Activated T-helper 2 cell treated with anti-CD3 and anti-CD28 coated beads, Interferon-gamma antibody, Interleukin-2, Interleukin-4, amounts not matched to agents 10 μg/mL and 5 μg/mL and 100 μg/mL, durations not matched to agents 14 hours and 24 hours and 36 hours (primary cell): ENCODE results near the gene OCA2. TPM values are rescaled to one million over a fixed set of nuclear protein-coding genes. Genes with fewer than 3 reads are reported as not detected.
"Not testable (repeated sequence)": the region's sequence is repeated elsewhere in the genome, so short reads cannot be mapped to it uniquely, and the experiment has no call there.

Source experiments
- DNase-seq: peaks from one replicate; pipeline ENCODE4 v3.0.0; 2021; ENCODE audit warnings: low spot score
- H3K27ac Mint-ChIP-seq: one replicate; pipeline ENCODE4 v1.8.0; 2021; ENCODE audit warnings: mixed read lengths
- H3K27me3 Mint-ChIP-seq: one replicate; pipeline ENCODE4 v1.8.0; 2021; ENCODE audit warnings: low read depth, mixed read lengths
- H3K36me3 Mint-ChIP-seq: one replicate; pipeline ENCODE4 v1.8.0; 2021; ENCODE audit warnings: low read depth, mixed read lengths
- H3K4me1 Mint-ChIP-seq: one replicate; pipeline ENCODE4 v1.8.0; 2021; ENCODE audit warnings: low read depth, mixed read lengths
- H3K4me3 Mint-ChIP-seq: one replicate; pipeline ENCODE4 v1.8.0; 2021; ENCODE audit warnings: low read depth, mild to moderate bottlenecking, moderate library complexity, mixed read lengths
- H3K9me3 Mint-ChIP-seq: one replicate; pipeline ENCODE4 v1.8.0; 2021; ENCODE audit warnings: mixed read lengths
- intact Hi-C: fragments of 100-400 bp; cut with micrococcal nuclease; formaldehyde crosslinking; loops from one replicate; pipeline ENCODE4 v1.15.1; 2023
- total RNA-seq: library from RNA; stranded (reverse); gene quantifications from 2 replicates; pipeline ENCODE4 v1.2.3, GENCODE V29; 2022

The OCA2 gene
- total RNA-seq, 1 donor from 2014 or later = not detected

DNA sequence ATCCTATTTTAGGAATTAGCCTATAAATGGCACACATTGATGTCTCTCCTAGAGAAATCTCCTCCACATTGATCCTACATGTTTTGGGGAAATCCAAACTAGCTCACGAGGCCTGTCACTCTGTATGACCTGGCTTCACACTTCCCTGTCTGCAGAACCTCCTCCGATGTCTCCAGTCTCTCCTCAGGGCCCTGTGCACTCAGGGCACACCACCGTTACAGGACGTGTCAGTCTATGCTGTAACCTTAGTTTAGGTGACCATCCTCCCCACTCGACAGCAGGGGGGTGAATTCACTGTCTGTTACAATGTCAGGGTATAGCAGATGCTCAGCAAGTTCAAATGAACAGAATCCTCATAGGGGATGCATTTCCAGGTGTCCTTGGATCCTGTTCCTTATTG, 249.1 kb downstream of the OCA2 start:
- intact Hi-C loops = no loop called here
- Mint-ChIP-seq H3K9me3 (peaks cover 21% of the 10 kb centered on the region), H3K4me3 (no peak overlapping the region), H3K27me3 (no peaks in the 10 kb centered on the region), H3K36me3 (no peaks in the 10 kb centered on the region), H3K27ac (no peak overlapping the region), H3K4me1 (no peaks in the 10 kb centered on the region)
- no peak for DNase-seq

DNA sequence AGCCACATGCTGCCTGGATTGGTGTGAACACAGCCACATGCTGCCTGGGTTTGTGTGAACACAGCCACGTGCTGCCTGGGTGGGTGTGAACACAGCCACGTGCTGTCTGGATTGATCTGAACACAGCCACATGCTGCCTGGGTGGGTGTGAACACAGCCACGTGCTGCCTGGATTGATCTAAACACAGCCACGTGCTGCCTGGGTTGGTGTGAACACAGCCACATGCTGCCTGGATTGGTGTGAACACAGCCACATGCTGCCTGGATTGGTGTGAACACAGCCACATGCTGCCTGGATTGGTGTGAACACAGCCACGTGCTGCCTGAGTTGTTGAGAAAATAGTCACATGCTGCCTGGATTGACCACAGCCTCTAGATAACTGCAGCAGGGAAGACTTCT, 250.2 kb downstream of the OCA2 start:
- H3K9me3 Mint-ChIP-seq = peaks cover 20% of the 10 kb centered on the region
- H3K4me3 Mint-ChIP-seq, H3K27ac Mint-ChIP-seq, DNase-seq, H3K36me3 Mint-ChIP-seq, H3K4me1 Mint-ChIP-seq, intact Hi-C loops, H3K27me3 Mint-ChIP-seq: not testable (repeated sequence)

DNA sequence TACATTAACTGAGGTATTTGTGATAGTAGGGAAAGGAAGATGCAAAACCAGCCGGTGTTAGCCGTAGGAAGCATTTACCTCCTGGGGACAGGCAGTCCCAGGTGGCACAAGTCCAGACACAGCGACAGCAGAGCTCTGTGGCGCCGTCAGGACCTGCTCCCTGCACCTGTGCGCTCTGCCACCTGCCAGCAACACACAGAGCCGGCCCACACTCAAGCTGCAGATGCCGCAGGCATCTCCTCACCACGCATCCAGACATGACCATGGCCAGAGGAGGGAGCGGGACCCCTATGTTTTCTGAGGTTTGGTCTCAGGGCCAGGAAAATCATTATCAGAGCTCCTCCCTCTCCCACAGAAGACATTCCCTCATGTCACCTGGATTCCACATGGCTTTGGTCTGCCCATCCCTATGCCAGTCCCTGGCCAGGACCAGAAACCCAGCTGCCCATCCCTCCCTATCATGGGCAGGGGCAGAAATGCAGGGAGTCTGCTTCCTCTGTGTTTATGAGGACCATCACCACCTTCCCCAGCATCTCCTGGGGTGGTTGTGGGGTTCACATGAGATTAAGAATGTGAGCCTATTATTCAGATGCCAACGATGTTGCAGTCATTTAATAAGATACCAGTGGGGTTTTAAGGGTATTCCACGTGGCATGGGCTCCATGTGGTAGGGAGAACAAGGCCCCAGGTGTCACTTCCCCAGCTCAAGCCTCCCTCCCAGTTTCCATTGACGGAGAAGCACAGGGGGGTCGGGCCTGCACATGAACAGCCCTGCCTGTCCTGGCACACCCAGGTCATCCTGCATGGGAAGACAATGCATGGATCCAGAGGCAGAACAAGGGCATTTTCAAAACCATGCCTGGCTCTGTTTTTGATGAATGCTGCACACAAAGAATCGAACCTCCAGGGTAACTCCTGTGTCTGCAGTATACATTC, 251.1 kb downstream of the OCA2 start:
- no peaks in the 10 kb centered on the region for H3K27me3 Mint-ChIP-seq
- H3K9me3 Mint-ChIP-seq = peaks cover 20% of the 10 kb centered on the region
- no peak overlapping the region for H3K4me3 Mint-ChIP-seq
- no peak for DNase-seq
- H3K4me1 Mint-ChIP-seq = no peaks in the 10 kb centered on the region
- intact Hi-C loops = no loop called here
- no peaks in the 10 kb centered on the region for H3K36me3 Mint-ChIP-seq
- H3K27ac Mint-ChIP-seq = no peak overlapping the region

- DNase-seq = no peak
- intact Hi-C loops = no loop called here
Measured at GRCh38 chr15:27846722-27847395, 252.3 kb downstream of the OCA2 start.

GRCh38 chr15:27845535-27846369, 253.4 kb downstream of the OCA2 start:
- Mint-ChIP-seq H3K27me3 (no peaks in the 10 kb centered on the region), H3K9me3 (peaks cover 15% of the 10 kb centered on the region), H3K4me1 (no peaks in the 10 kb centered on the region), H3K4me3 (no peak overlapping the region), H3K27ac (no peak overlapping the region), H3K36me3 (no peaks in the 10 kb centered on the region)
- intact Hi-C loops = no loop called here
- no peak for DNase-seq

More at GRCh38 chr15:27846722-27847395, 252.3 kb downstream of the OCA2 start:
- peaks cover 20% of the 10 kb centered on the region for H3K9me3 Mint-ChIP-seq
- H3K4me3 Mint-ChIP-seq = no peak overlapping the region
- no peaks in the 10 kb centered on the region for H3K27me3 Mint-ChIP-seq
- no peak overlapping the region for H3K27ac Mint-ChIP-seq
- no peaks in the 10 kb centered on the region for H3K36me3 Mint-ChIP-seq
- H3K4me1 Mint-ChIP-seq = no peaks in the 10 kb centered on the region

DNA sequence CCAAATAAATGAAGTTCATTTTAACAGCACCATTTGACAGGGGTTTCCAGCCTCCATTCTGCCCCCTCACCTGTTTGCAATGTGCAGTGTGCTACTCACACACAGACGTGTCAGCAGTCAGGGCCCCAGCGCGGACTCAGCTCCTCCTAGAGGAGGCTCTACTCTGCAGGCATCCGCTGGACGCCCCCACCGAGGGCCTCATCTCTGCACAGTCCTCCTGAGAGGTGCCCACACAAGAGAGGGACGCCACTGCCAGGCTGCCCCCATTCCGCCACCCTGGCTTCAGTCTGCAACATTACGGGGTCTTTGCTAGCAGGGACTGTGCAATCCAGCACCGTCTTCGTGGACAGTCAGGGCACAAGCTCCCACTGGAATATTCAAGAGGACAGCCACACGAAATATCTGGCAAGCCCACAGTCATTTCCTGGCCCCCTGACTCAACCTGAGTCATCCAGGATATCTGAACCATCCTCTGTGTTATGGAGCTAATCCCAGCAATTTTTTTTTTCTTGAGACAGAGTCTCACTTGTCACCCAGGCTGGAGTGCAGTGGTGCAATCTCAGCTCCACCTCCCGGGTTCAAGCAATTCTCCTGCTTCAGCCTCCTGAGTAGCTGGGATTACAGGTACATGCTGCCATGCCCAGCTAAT, 255.0 kb downstream of the OCA2 start:
- Mint-ChIP-seq H3K27ac (no peak overlapping the region), H3K4me3 (no peak overlapping the region), H3K27me3 (no peaks in the 10 kb centered on the region), H3K36me3 (no peaks in the 10 kb centered on the region), H3K9me3 (peaks cover 1% of the 10 kb centered on the region), H3K4me1 (no peaks in the 10 kb centered on the region)
- intact Hi-C loops = no loop called here
- DNase-seq = no peak

- Mint-ChIP-seq H3K4me3 (no peak overlapping the region), H3K9me3 (no peaks in the 10 kb centered on the region), H3K27me3 (no peaks in the 10 kb centered on the region), H3K4me1 (no peaks in the 10 kb centered on the region), H3K36me3 (no peaks in the 10 kb centered on the region), H3K27ac (no peak overlapping the region)
- no peak for DNase-seq
- intact Hi-C loops = no loop called here
Measured at GRCh38 chr15:27843146-27843545, 256.0 kb downstream of the OCA2 start.

GRCh38 chr15:27842526-27842925, 256.6 kb downstream of the OCA2 start:
- no peaks in the 10 kb centered on the region for H3K9me3 Mint-ChIP-seq
- H3K4me3 Mint-ChIP-seq = no peak overlapping the region
- DNase-seq = no peak
- H3K36me3 Mint-ChIP-seq = no peaks in the 10 kb centered on the region
- H3K27me3 Mint-ChIP-seq = no peaks in the 10 kb centered on the region
- H3K27ac Mint-ChIP-seq = no peak overlapping the region
- intact Hi-C loops = no loop called here
- no peaks in the 10 kb centered on the region for H3K4me1 Mint-ChIP-seq

GRCh38 chr15:27835233-27835939, 263.7 kb downstream of the OCA2 start:
- DNase-seq = no peak
- Mint-ChIP-seq H3K9me3 (peaks cover 10% of the 10 kb centered on the region), H3K36me3 (no peaks in the 10 kb centered on the region), H3K27ac (no peak overlapping the region), H3K27me3 (no peaks in the 10 kb centered on the region), H3K4me3 (no peak overlapping the region), H3K4me1 (no peaks in the 10 kb centered on the region)
- intact Hi-C loops = no loop called here

GRCh38 chr15:27834684-27835083, 264.4 kb downstream of the OCA2 start:
- intact Hi-C loops = no loop called here
- Mint-ChIP-seq H3K27me3 (no peaks in the 10 kb centered on the region), H3K27ac (no peak overlapping the region), H3K36me3 (no peaks in the 10 kb centered on the region), H3K4me1 (no peaks in the 10 kb centered on the region), H3K9me3 (peaks cover 10% of the 10 kb centered on the region), H3K4me3 (no peak overlapping the region)
- DNase-seq = no peak

- no peak for DNase-seq
- H3K9me3 Mint-ChIP-seq = peaks cover 10% of the 10 kb centered on the region
- intact Hi-C loops = no loop called here
- H3K27ac Mint-ChIP-seq = no peak overlapping the region
- H3K36me3 Mint-ChIP-seq = no peaks in the 10 kb centered on the region
- H3K27me3 Mint-ChIP-seq = no peaks in the 10 kb centered on the region
- no peaks in the 10 kb centered on the region for H3K4me1 Mint-ChIP-seq
- H3K4me3 Mint-ChIP-seq = no peak overlapping the region
Measured at GRCh38 chr15:27833974-27834373, 265.1 kb downstream of the OCA2 start.

DNA sequence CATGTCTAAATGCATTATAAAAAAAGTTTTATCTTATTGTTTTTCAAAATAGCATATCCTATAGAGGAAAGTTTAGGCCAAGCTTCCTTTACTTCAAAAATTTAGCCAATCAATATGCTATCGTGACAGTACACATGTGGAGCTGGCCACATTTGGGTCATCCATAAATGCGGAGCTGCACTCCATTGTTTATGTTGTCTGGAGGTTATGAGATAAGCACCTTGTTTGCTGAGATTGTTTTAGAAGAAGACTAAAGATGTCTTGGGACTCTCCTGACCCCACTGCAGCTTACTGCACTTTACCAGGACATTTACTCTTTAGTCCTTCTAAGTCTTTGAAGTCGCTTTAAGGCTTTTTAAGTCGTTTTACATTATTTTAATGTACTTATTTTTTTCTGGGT, 265.9 kb downstream of the OCA2 start:
- no peaks in the 10 kb centered on the region for H3K4me1 Mint-ChIP-seq
- H3K36me3 Mint-ChIP-seq = no peaks in the 10 kb centered on the region

More for the DNA sequence above, 265.9 kb downstream of the OCA2 start:
- Mint-ChIP-seq H3K27ac (no peak overlapping the region), H3K4me3 (no peak overlapping the region), H3K9me3 (peaks cover 10% of the 10 kb centered on the region), H3K27me3 (no peaks in the 10 kb centered on the region)
- intact Hi-C loops = no loop called here
- DNase-seq = no peak
